Thoracic aorta (tissue), 2 donors: Measurements from ENCODE around the gene UBA1. TPM values are rescaled to one million over a fixed set of nuclear protein-coding genes. Genes with fewer than 3 reads are reported as not detected.

Experiments
- ATAC-seq: fragments of 150-250 bp; one replicate; pipeline ENCODE4 v1.8.0; 2017; ENCODE audit warnings: low read depth; ENCODE audit not compliant: insufficient number of reproducible peaks, low FRiP score
- DNase-seq: peaks from one replicate; pipeline ENCODE4 v3.0.0-alpha.2; 2020; ENCODE audit warnings: low spot score
- H3K27ac ChIP-seq, 2 donors: fragments of 200-600 bp; sonication (generic); 1 replicate in 1 of 2; 2 replicates in 1 of 2; pipeline ENCODE4 v1.5.1; 2016; ENCODE audit warnings: mild to moderate bottlenecking in 2 of 2, moderate library complexity in 2 of 2
- H3K27me3 ChIP-seq: fragments of 200-600 bp; sonication (generic); replicated peaks from 2 replicates; pipeline ENCODE4 v1.6.0; 2016; ENCODE audit warnings: mild to moderate bottlenecking; ENCODE audit not compliant: insufficient read depth
- H3K36me3 ChIP-seq: fragments of 200-600 bp; sonication (generic); one replicate; pipeline ENCODE4 v1.5.1; 2016
- H3K4me1 ChIP-seq, 2 donors: fragments of 200-600 bp; sonication (generic); 1 replicate in 1 of 2; 2 replicates in 1 of 2; pipeline versions ENCODE4 v1.5.1 to v1.6.0; 2016; ENCODE audit warnings: low read depth in 2 of 2, mild to moderate bottlenecking in 1 of 2; ENCODE audit not compliant: control insufficient read depth in 1 of 2
- H3K4me3 ChIP-seq: fragments of 200-600 bp; sonication (generic); 2 replicates; pipeline ENCODE4 v1.5.1; 2016; ENCODE audit warnings: mild to moderate bottlenecking
- H3K9me3 ChIP-seq: fragments of 200-600 bp; sonication (generic); 2 replicates; pipeline ENCODE4 v1.5.1; 2016
- CTCF ChIP-seq: fragments of 200-600 bp; sonication (generic); IDR thresholded peaks from one replicate; pipeline ENCODE4 v1.5.1; 2019; ENCODE audit warnings: antibody characterized with exemption
- total RNA-seq, 2 donors: library from RNA; depleted of rRNA; stranded (reverse); fragments of >200 nt; gene quantifications; one replicate each; pipeline versions ENCODE4 v1.1.0 to v1.2.3, GENCODE V29; 2016

The UBA1 gene
- total RNA-seq, 2 donors from 2014 or later = 132 to 133 TPM

GRCh38 chrX:47200385-47201150 lies 6.9 kb downstream of the UBA1 start:
- Histone ChIP-seq H3K4me3 (no peak overlapping the region), H3K4me1 (peaks cover 9 to 28% of the 10 kb centered on the region in 2 donors), H3K9me3 (no peaks in the 10 kb centered on the region), H3K36me3 (peaks cover 43% of the 10 kb centered on the region), H3K27me3 (no peaks in the 10 kb centered on the region), H3K27ac (no peak overlapping the region)
- no peak for TF ChIP-seq CTCF
- DNase-seq (no peak), ATAC-seq (no peak)

- Histone ChIP-seq H3K4me1 (peaks cover 2 to 19% of the 10 kb centered on the region in 2 donors), H3K27me3 (no peaks in the 10 kb centered on the region), H3K9me3 (no peaks in the 10 kb centered on the region), H3K36me3 (peaks cover 46% of the 10 kb centered on the region), H3K4me3 (no peak overlapping the region), H3K27ac (no peak overlapping the region)
- no peak for TF ChIP-seq CTCF
- DNase-seq = no peak
- no peak for ATAC-seq
Measured at GRCh38 chrX:47201345-47201944, 7.8 kb downstream of the UBA1 start.

GRCh38 chrX:47202316-47202715 lies 8.7 kb downstream of the UBA1 start:
- Histone ChIP-seq H3K9me3 (no peaks in the 10 kb centered on the region), H3K27ac (no peak overlapping the region), H3K4me1 (peaks cover 0 to 11% of the 10 kb centered on the region in 2 donors), H3K27me3 (no peaks in the 10 kb centered on the region), H3K36me3 (peaks cover 50% of the 10 kb centered on the region), H3K4me3 (no peak overlapping the region)
- no peak for TF ChIP-seq CTCF
- DNase-seq (no peak), ATAC-seq (no peak)

- ATAC-seq = no peak
- H3K9me3 ChIP-seq = no peaks in the 10 kb centered on the region
- TF ChIP-seq CTCF = no peak
- no peak overlapping the region for H3K4me3 ChIP-seq
- DNase-seq = no peak
- H3K36me3 ChIP-seq = peaks cover 53% of the 10 kb centered on the region
- peaks cover 0 to 5% of the 10 kb centered on the region in 2 donors for H3K4me1 ChIP-seq
- no peak overlapping the region for H3K27ac ChIP-seq
- no peaks in the 10 kb centered on the region for H3K27me3 ChIP-seq
Measured at GRCh38 chrX:47202877-47203276, 9.2 kb downstream of the UBA1 start.

GRCh38 chrX:47204970-47205369 lies 11.3 kb downstream of the UBA1 start:
- Histone ChIP-seq H3K36me3 (peaks cover 48% of the 10 kb centered on the region), H3K27ac (no peak overlapping the region), H3K4me1 (no peaks in the 10 kb centered on the region), H3K9me3 (no peaks in the 10 kb centered on the region), H3K27me3 (no peaks in the 10 kb centered on the region), H3K4me3 (no peak overlapping the region)
- no peak for TF ChIP-seq CTCF
- ATAC-seq (no peak), DNase-seq (no peak)
